ENCODE data around the gene FOXD4L1.
"Not testable (repeated sequence)": the region's sequence is repeated elsewhere in the genome, so short reads cannot be mapped to it uniquely, and the experiment has no call there.

The FOXD4L1 gene

GRCh38 chr2:113507394-113508140 is 9.1 kb downstream of the FOXD4L1 start:
- not testable (repeated sequence) for H3K9ac ChIP-seq (ENCODE audit: low read length)

GRCh38 chr2:113508187-113508586 is 9.7 kb downstream of the FOXD4L1 start:
- H3K27me3 ChIP-seq (ENCODE audit: control insufficient read depth, insufficient read depth, low read length): peaks cover 50% of the 10 kb centered on the region
- H3K9me3 ChIP-seq (ENCODE audit: control insufficient read depth, insufficient read depth, low read depth, low read length); H3K9ac ChIP-seq (ENCODE audit: low read length); H3K4me1 ChIP-seq (ENCODE audit: control insufficient read depth, insufficient read depth, low read length); H3K4me3 ChIP-seq (ENCODE audit: low read depth, low read length); H3K27ac ChIP-seq (ENCODE audit: low read depth, low read length); H3K36me3 ChIP-seq (ENCODE audit: control insufficient read depth, insufficient read depth, low read length): not testable (repeated sequence)

More at GRCh38 chr2:113507394-113508140, 9.1 kb downstream of the FOXD4L1 start:
- H3K4me3 ChIP-seq (ENCODE audit: low read depth, low read length); H3K36me3 ChIP-seq (ENCODE audit: control insufficient read depth, insufficient read depth, low read length); H3K4me1 ChIP-seq (ENCODE audit: control insufficient read depth, insufficient read depth, low read length); H3K27ac ChIP-seq (ENCODE audit: low read depth, low read length); H3K9me3 ChIP-seq (ENCODE audit: control insufficient read depth, insufficient read depth, low read depth, low read length): not testable (repeated sequence)
- H3K27me3 ChIP-seq (ENCODE audit: control insufficient read depth, insufficient read depth, low read length): peaks cover 56% of the 10 kb centered on the region

- H3K9ac ChIP-seq (ENCODE audit: low read length); H3K9me3 ChIP-seq (ENCODE audit: control insufficient read depth, insufficient read depth, low read depth, low read length); H3K27ac ChIP-seq (ENCODE audit: low read depth, low read length); H3K4me3 ChIP-seq (ENCODE audit: low read depth, low read length); H3K36me3 ChIP-seq (ENCODE audit: control insufficient read depth, insufficient read depth, low read length); H3K4me1 ChIP-seq (ENCODE audit: control insufficient read depth, insufficient read depth, low read length): not testable (repeated sequence)
- H3K27me3 ChIP-seq (ENCODE audit: control insufficient read depth, insufficient read depth, low read length): peaks cover 36% of the 10 kb centered on the region
These were observed 12.4 kb downstream of the FOXD4L1 start for GRCh38 chr2:113510913-113511312.

- not testable (repeated sequence) for H3K9ac ChIP-seq (ENCODE audit: low read length); H3K4me1 ChIP-seq (ENCODE audit: control insufficient read depth, insufficient read depth, low read length); H3K36me3 ChIP-seq (ENCODE audit: control insufficient read depth, insufficient read depth, low read length); H3K27ac ChIP-seq (ENCODE audit: low read depth, low read length); H3K9me3 ChIP-seq (ENCODE audit: control insufficient read depth, insufficient read depth, low read depth, low read length); H3K4me3 ChIP-seq (ENCODE audit: low read depth, low read length)
- H3K27me3 ChIP-seq (ENCODE audit: control insufficient read depth, insufficient read depth, low read length): peaks cover 33% of the 10 kb centered on the region
These were observed 13.4 kb downstream of the FOXD4L1 start for GRCh38 chr2:113511859-113512258.

- H3K9ac ChIP-seq (ENCODE audit: low read length); H3K4me3 ChIP-seq (ENCODE audit: low read depth, low read length); H3K9me3 ChIP-seq (ENCODE audit: control insufficient read depth, insufficient read depth, low read depth, low read length); H3K27ac ChIP-seq (ENCODE audit: low read depth, low read length); H3K4me1 ChIP-seq (ENCODE audit: control insufficient read depth, insufficient read depth, low read length); H3K36me3 ChIP-seq (ENCODE audit: control insufficient read depth, insufficient read depth, low read length); H3K27me3 ChIP-seq (ENCODE audit: control insufficient read depth, insufficient read depth, low read length): not testable (repeated sequence)
These were observed 17.0 kb downstream of the FOXD4L1 start for GRCh38 chr2:113515457-113515856.

- H3K9me3 ChIP-seq (ENCODE audit: control insufficient read depth, insufficient read depth, low read depth, low read length); H3K27me3 ChIP-seq (ENCODE audit: control insufficient read depth, insufficient read depth, low read length); H3K4me1 ChIP-seq (ENCODE audit: control insufficient read depth, insufficient read depth, low read length); H3K9ac ChIP-seq (ENCODE audit: low read length); H3K36me3 ChIP-seq (ENCODE audit: control insufficient read depth, insufficient read depth, low read length); H3K27ac ChIP-seq (ENCODE audit: low read depth, low read length); H3K4me3 ChIP-seq (ENCODE audit: low read depth, low read length): not testable (repeated sequence)
These were observed 17.5 kb downstream of the FOXD4L1 start for GRCh38 chr2:113515995-113516394.

GRCh38 chr2:113517025-113517424 is 18.6 kb downstream of the FOXD4L1 start:
- H3K9ac ChIP-seq (ENCODE audit: low read length); H3K27me3 ChIP-seq (ENCODE audit: control insufficient read depth, insufficient read depth, low read length); H3K36me3 ChIP-seq (ENCODE audit: control insufficient read depth, insufficient read depth, low read length); H3K27ac ChIP-seq (ENCODE audit: low read depth, low read length); H3K9me3 ChIP-seq (ENCODE audit: control insufficient read depth, insufficient read depth, low read depth, low read length); H3K4me1 ChIP-seq (ENCODE audit: control insufficient read depth, insufficient read depth, low read length); H3K4me3 ChIP-seq (ENCODE audit: low read depth, low read length): not testable (repeated sequence)

GRCh38 chr2:113520837-113521236 is 22.4 kb downstream of the FOXD4L1 start:
- H3K27me3 ChIP-seq (ENCODE audit: control insufficient read depth, insufficient read depth, low read length); H3K9ac ChIP-seq (ENCODE audit: low read length); H3K36me3 ChIP-seq (ENCODE audit: control insufficient read depth, insufficient read depth, low read length); H3K4me3 ChIP-seq (ENCODE audit: low read depth, low read length); H3K4me1 ChIP-seq (ENCODE audit: control insufficient read depth, insufficient read depth, low read length); H3K27ac ChIP-seq (ENCODE audit: low read depth, low read length); H3K9me3 ChIP-seq (ENCODE audit: control insufficient read depth, insufficient read depth, low read depth, low read length): not testable (repeated sequence)

- H3K9me3 ChIP-seq (ENCODE audit: control insufficient read depth, insufficient read depth, low read depth, low read length); H3K27ac ChIP-seq (ENCODE audit: low read depth, low read length); H3K9ac ChIP-seq (ENCODE audit: low read length); H3K4me3 ChIP-seq (ENCODE audit: low read depth, low read length); H3K36me3 ChIP-seq (ENCODE audit: control insufficient read depth, insufficient read depth, low read length); H3K27me3 ChIP-seq (ENCODE audit: control insufficient read depth, insufficient read depth, low read length); H3K4me1 ChIP-seq (ENCODE audit: control insufficient read depth, insufficient read depth, low read length): not testable (repeated sequence)
These were observed 23.0 kb downstream of the FOXD4L1 start for GRCh38 chr2:113521492-113521891.

GRCh38 chr2:113524986-113525385 is 26.5 kb downstream of the FOXD4L1 start:
- H3K4me3 ChIP-seq (ENCODE audit: low read depth, low read length); H3K4me1 ChIP-seq (ENCODE audit: control insufficient read depth, insufficient read depth, low read length); H3K27me3 ChIP-seq (ENCODE audit: control insufficient read depth, insufficient read depth, low read length); H3K27ac ChIP-seq (ENCODE audit: low read depth, low read length); H3K9ac ChIP-seq (ENCODE audit: low read length); H3K9me3 ChIP-seq (ENCODE audit: control insufficient read depth, insufficient read depth, low read depth, low read length); H3K36me3 ChIP-seq (ENCODE audit: control insufficient read depth, insufficient read depth, low read length): not testable (repeated sequence)

GRCh38 chr2:113527350-113528045 is 29.0 kb downstream of the FOXD4L1 start:
- not testable (repeated sequence) for H3K4me1 ChIP-seq (ENCODE audit: control insufficient read depth, insufficient read depth, low read length); H3K27me3 ChIP-seq (ENCODE audit: control insufficient read depth, insufficient read depth, low read length); H3K9ac ChIP-seq (ENCODE audit: low read length); H3K27ac ChIP-seq (ENCODE audit: low read depth, low read length); H3K36me3 ChIP-seq (ENCODE audit: control insufficient read depth, insufficient read depth, low read length); H3K4me3 ChIP-seq (ENCODE audit: low read depth, low read length); H3K9me3 ChIP-seq (ENCODE audit: control insufficient read depth, insufficient read depth, low read depth, low read length)

Measured in HUES6 (cell line).